A673 (cell line): ENCODE results near the gene KAT2A.

Experiments used
- EZH2 ChIP-seq: fragments of 200-600 bp; sonication (generic); IDR thresholded peaks from 2 replicates; pipeline ENCODE4 v1.6.1; 2017; ENCODE audit warnings: borderline replicate concordance, low read depth, mild to moderate bottlenecking, mixed read lengths, antibody characterized with exemption, low read length; ENCODE audit not compliant: poor library complexity, severe bottlenecking
- TF ChIP-seq, protein P1 (sequence below): fragments of 300-800, 200-600 bp; sonication (generic); conservative IDR thresholded peaks from 2 replicates; pipeline ENCODE4 v1.5.1; 2017; ENCODE audit warnings: low read depth, mild to moderate bottlenecking, antibody characterized with exemption, low read length, moderate library complexity, mixed read lengths

DNA sequence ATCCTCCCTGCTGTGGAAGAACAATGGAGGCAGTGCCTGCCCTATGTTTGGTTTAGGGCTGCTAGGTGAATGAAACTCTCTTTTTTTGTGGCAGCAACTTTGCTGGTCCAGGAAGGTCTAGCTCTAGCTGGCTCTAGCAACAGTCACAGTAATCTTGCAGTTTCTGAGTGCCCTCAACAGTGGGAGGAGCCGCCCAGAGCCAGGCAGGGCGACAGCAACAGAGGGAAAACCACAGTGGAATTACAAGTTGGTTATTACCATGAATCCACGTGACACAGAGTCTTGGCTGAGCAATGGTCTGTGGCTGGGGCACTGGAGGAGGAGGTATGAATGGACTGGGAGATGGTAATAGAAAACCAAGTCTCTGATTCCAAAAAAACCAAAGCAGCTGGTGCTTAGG, 11.8 kb upstream of the KAT2A start:
- TF ChIP-seq, protein P1, sequence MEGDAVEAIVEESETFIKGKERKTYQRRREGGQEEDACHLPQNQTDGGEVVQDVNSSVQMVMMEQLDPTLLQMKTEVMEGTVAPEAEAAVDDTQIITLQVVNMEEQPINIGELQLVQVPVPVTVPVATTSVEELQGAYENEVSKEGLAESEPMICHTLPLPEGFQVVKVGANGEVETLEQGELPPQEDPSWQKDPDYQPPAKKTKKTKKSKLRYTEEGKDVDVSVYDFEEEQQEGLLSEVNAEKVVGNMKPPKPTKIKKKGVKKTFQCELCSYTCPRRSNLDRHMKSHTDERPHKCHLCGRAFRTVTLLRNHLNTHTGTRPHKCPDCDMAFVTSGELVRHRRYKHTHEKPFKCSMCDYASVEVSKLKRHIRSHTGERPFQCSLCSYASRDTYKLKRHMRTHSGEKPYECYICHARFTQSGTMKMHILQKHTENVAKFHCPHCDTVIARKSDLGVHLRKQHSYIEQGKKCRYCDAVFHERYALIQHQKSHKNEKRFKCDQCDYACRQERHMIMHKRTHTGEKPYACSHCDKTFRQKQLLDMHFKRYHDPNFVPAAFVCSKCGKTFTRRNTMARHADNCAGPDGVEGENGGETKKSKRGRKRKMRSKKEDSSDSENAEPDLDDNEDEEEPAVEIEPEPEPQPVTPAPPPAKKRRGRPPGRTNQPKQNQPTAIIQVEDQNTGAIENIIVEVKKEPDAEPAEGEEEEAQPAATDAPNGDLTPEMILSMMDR: no peak
- TF ChIP-seq EZH2: no peak
